Suppressor macrophage treated with lipopolysaccharide for 1 hour (primary cell): ENCODE data around the gene PSMB4.

Experiments
- DNase-seq, 3 donors: peaks; one replicate each; pipeline ENCODE4 v3.0.0-alpha.2; 2020 to 2022

Gene PSMB4

GRCh38 chr1:151443846-151444782 lies 44.7 kb downstream of the PSMB4 start:
- DNase-seq = peak; percentile 85 to 92 (median 91)

GRCh38 chr1:151444783-151445177 lies 45.4 kb downstream of the PSMB4 start:
- no peak for DNase-seq

- DNase-seq = no peak
These were observed 48.3 kb downstream of the PSMB4 start for GRCh38 chr1:151447696-151448095.
